Measurements from ENCODE around the gene TSSK3. TPM values are rescaled to one million over a fixed set of nuclear protein-coding genes. Genes with fewer than 3 reads are reported as not detected.
A peak's percentile ranks its signal among the peaks of the same experiment; 100 is the strongest.

Gene TSSK3
- total RNA-seq, 1 experiment from 2014 or later: 1.6 TPM

GRCh38 chr1:32316903-32317277 lies 45.4 kb upstream of the TSSK3 start:
- Histone ChIP-seq H2BK15ac (ENCODE audit: low read depth, low read length) (no peak overlapping the region), H3K18ac (ENCODE audit: insufficient read length, low read depth, low read length) (no peak overlapping the region), H4K5ac (ENCODE audit: insufficient read length, low read depth, low read length) (no peak overlapping the region), H2AK5ac (ENCODE audit: insufficient read length, low read length) (no peak overlapping the region), H3K23me2 (ENCODE audit: insufficient read length, low read depth, low read length, poor library complexity, severe bottlenecking) (no peaks in the 10 kb centered on the region), H4K8ac (replicated peaks; ENCODE audit: insufficient read length, low read depth, low read length) (no peak overlapping the region), H2BK120ac (ENCODE audit: low read depth, low read length, poor library complexity, severe bottlenecking) (no peak overlapping the region), H2BK12ac (ENCODE audit: insufficient read length, low read depth, low read length) (no peak overlapping the region), H3K23ac (ENCODE audit: insufficient read length, low read depth, low read length) (no peak overlapping the region), H3K79me2 (ENCODE audit: insufficient read depth, low read length) (peaks cover 2% of the 10 kb centered on the region; the same call in 1 of the 2 replicates), H3K9me3 (ENCODE audit: control insufficient read depth, low read depth, low read length) (no peaks in the 10 kb centered on the region), H2BK5ac (ENCODE audit: insufficient read length, low read length) (no peak overlapping the region), H3K4me1 (ENCODE audit: insufficient read depth, low read length) (no peaks in the 10 kb centered on the region), H3K9ac (ENCODE audit: extremely low read depth, insufficient read length, low read length) (no peak overlapping the region), H2BK20ac (ENCODE audit: low read depth, low read length, poor library complexity, severe bottlenecking) (no peak overlapping the region), H2AFZ (ENCODE audit: low read length) (no peak overlapping the region), H3K56ac (ENCODE audit: insufficient read length, low read depth, low read length) (no peak overlapping the region), H3K27me3 (ENCODE audit: insufficient read depth, low read length) (no peaks in the 10 kb centered on the region), H3K4ac (ENCODE audit: low read depth, low read length) (no peak overlapping the region), H4K91ac (ENCODE audit: insufficient read length, low read depth, low read length) (no peak overlapping the region), H3K79me1 (ENCODE audit: insufficient read depth, low read depth, low read length, poor library complexity, severe bottlenecking) (no peaks in the 10 kb centered on the region), H3K4me2 (ENCODE audit: insufficient read depth, insufficient read length, low read length) (no peak overlapping the region), H3K27ac (ENCODE audit: insufficient read length, low read depth, low read length) (no peak overlapping the region), H3T11ph (ENCODE audit: low read length) (no peak overlapping the region), H3K14ac (ENCODE audit: insufficient read depth, low read length) (no peak overlapping the region), H4K20me1 (ENCODE audit: control insufficient read depth, insufficient read depth, insufficient read length) (no peaks in the 10 kb centered on the region)
- no peak overlapping the region for H3K4me3 Mint-ChIP-seq
- DNase-seq: no peak
- TF ChIP-seq CTCF (conservative IDR thresholded peaks at IDR 0.05): no peak
- H3K36me3 Mint-ChIP-seq (ENCODE audit: insufficient read depth in 1 of 3, low read depth in 3 of 3): peaks cover 8 to 38% (median 30%) of the 10 kb centered on the region in 3 experiments; a peak in 6 of 7 replicates
- H3K27ac Mint-ChIP-seq: 0 out of 7 replicates have a peak overlapping the region, but pooled peaks of 1 of the 3 experiments have one; percentile 8
- peaks cover 0 to 4% of the 10 kb centered on the region in 2 experiments; a peak in 1 of 4 replicates for H3K4me1 Mint-ChIP-seq
- H3K27me3 Mint-ChIP-seq (ENCODE audit: low read depth): no peaks in the 10 kb centered on the region
- H3K9me3 Mint-ChIP-seq: no peaks in the 10 kb centered on the region
- WGBS (ENCODE audit: extremely low coverage, insufficient read length, low lambda C conversion rate): no CpG with 5 or more reads among the region's 3 CpGs

All from H9 (cell line).